Endothelial cell of umbilical vein (primary cell): ENCODE measurements around the gene CLPX. TPM values are rescaled to one million over a fixed set of nuclear protein-coding genes. Genes with fewer than 3 reads are reported as not detected.

Experiments
- BruUV-seq: library from RNA; stranded (reverse); fragments of 400-500 nt; replicated peaks from 2 replicates; lab custom pipeline; 2021; lab: Mats Ljungman, UMichigan
- CTCF ChIA-PET: fragments of 300-600, 350-600 bp; sonication (Branson Sonifier 250); formaldehyde crosslinking; loops from one replicate; lab custom pipeline; 2021; ENCODE audit warnings: antibody characterized with exemption, inconsistent platforms; lab: Charles Lee
- POLR2A ChIA-PET: fragments of 300-600, 350-600 bp; sonication (Branson Sonifier 250); formaldehyde crosslinking; loops from one replicate; lab custom pipeline; 2021; ENCODE audit warnings: antibody characterized with exemption, inconsistent platforms; lab: Charles Lee
- DNase-seq: peaks from one replicate; pipeline ENCODE4 v3.0.0-alpha.2; 2011; ENCODE audit warnings: low read depth, low spot score
- FAIRE-seq: peaks from 2 replicates; lab custom pipeline; 2011; peaks lifted over from hg19 to GRCh38; lab: Jason Lieb, UNC
- H2AFZ ChIP-seq: 2 replicates; pipeline ENCODE4 v1.6.0; 2012; ENCODE audit warnings: low read depth, low read length, control low read depth, inconsistent platforms
- H3K27ac ChIP-seq: 2 replicates; pipeline ENCODE4 v1.5.1; 2011; ENCODE audit warnings: low read depth, mild to moderate bottlenecking, control low read depth, low read length, moderate library complexity; ENCODE audit not compliant: insufficient read depth
- H3K27me3 ChIP-seq, 2 experiments: 2 replicates each; pipeline versions ENCODE4 v1.6.0 to v1.6.1; 2011; ENCODE audit warnings: low read length in 2 of 2, mixed read lengths in 1 of 2; ENCODE audit not compliant: control insufficient read depth in 2 of 2, insufficient read depth in 2 of 2
- H3K36me3 ChIP-seq, 2 experiments: 2 replicates in 1 of 2; 3 replicates in 1 of 2; pipeline ENCODE4 v1.5.1; 2011; ENCODE audit warnings: low read length in 2 of 2, mild to moderate bottlenecking in 1 of 2, moderate library complexity in 1 of 2; ENCODE audit not compliant: control insufficient read depth in 2 of 2, insufficient read depth in 2 of 2; ENCODE audit errors: extremely low read depth in 1 of 2
- H3K4me1 ChIP-seq: 3 replicates; pipeline ENCODE4 v1.5.1; 2011; ENCODE audit warnings: mild to moderate bottlenecking, low read length; ENCODE audit not compliant: control insufficient read depth, insufficient read depth; ENCODE audit errors: extremely low read depth
- H3K4me2 ChIP-seq: 2 replicates; pipeline ENCODE4 v1.6.1; 2011; ENCODE audit warnings: low read length, control low read depth, mixed read lengths; ENCODE audit not compliant: insufficient read depth
- H3K4me3 ChIP-seq, 3 experiments: fragments of 200-600 bp in 1 of 3; sonication (generic), shearing (Covaris generic) in 1 of 3; replicated peaks in 1 of 3; 2 replicates each; pipeline ENCODE4 v1.5.1; 2011 to 2016; ENCODE audit warnings: control low read depth in 3 of 3, low read length in 3 of 3, mild to moderate bottlenecking in 2 of 3, inconsistent platforms in 1 of 3, low read depth in 1 of 3, moderate library complexity in 1 of 3; ENCODE audit not compliant: insufficient read depth in 1 of 3
- H3K79me2 ChIP-seq: 2 replicates; pipeline ENCODE4 v1.6.0; 2012; ENCODE audit warnings: low read length, inconsistent platforms; ENCODE audit not compliant: control insufficient read depth, insufficient read depth
- H3K9ac ChIP-seq: replicated peaks from 2 replicates; pipeline ENCODE3; 2011; ENCODE audit warnings: low read length, control low read depth; ENCODE audit not compliant: insufficient read depth; ENCODE audit errors: extremely low read depth
- H3K9me1 ChIP-seq: replicated peaks from 3 replicates; pipeline ENCODE4 v1.6.0; 2011; ENCODE audit warnings: mild to moderate bottlenecking, low read length; ENCODE audit not compliant: control insufficient read depth, insufficient read depth; ENCODE audit errors: extremely low read depth
- H3K9me3 ChIP-seq: replicated peaks from 2 replicates; pipeline ENCODE4 v1.5.1; 2012; ENCODE audit warnings: low read length, inconsistent platforms; ENCODE audit not compliant: control insufficient read depth, insufficient read depth
- H4K20me1 ChIP-seq: replicated peaks from 2 replicates; pipeline ENCODE3; 2011; ENCODE audit warnings: mild to moderate bottlenecking, low read length; ENCODE audit not compliant: control insufficient read depth, insufficient read depth; ENCODE audit errors: extremely low read depth
- CTCF ChIP-seq, 2 donors: IDR thresholded peaks; 1 replicate in 1 of 2; 2 replicates in 1 of 2; pipeline ENCODE4 v1.5.1; 2011; ENCODE audit warnings: low read length in 2 of 2, mild to moderate bottlenecking in 2 of 2, moderate library complexity in 2 of 2, control low read depth in 1 of 2, inconsistent platforms in 1 of 2, low read depth in 1 of 2; ENCODE audit not compliant: insufficient read depth in 1 of 2; ENCODE audit errors: extremely low read depth in 1 of 2
- EZH2 ChIP-seq: IDR thresholded peaks from 2 replicates; pipeline ENCODE4 v1.6.1; 2012; ENCODE audit warnings: borderline replicate concordance, low read depth, mild to moderate bottlenecking, moderate library complexity, low read length, inconsistent platforms; ENCODE audit not compliant: severe bottlenecking
- FOS ChIP-seq: IDR thresholded peaks from 2 replicates; pipeline ENCODE4 v1.6.1; 2011; ENCODE audit warnings: mild to moderate bottlenecking, low read length, moderate library complexity, borderline replicate concordance; ENCODE audit not compliant: insufficient read depth
- GATA2 ChIP-seq: IDR thresholded peaks from 2 replicates; pipeline ENCODE4 v1.7.0; 2011; ENCODE audit warnings: low read depth, mild to moderate bottlenecking, moderate library complexity, mixed read lengths, low read length; ENCODE audit not compliant: insufficient read length, insufficient read depth
- JUN ChIP-seq: IDR thresholded peaks from 2 replicates; pipeline ENCODE4 v1.6.1; 2011; ENCODE audit warnings: borderline replicate concordance, low read depth; ENCODE audit not compliant: insufficient read length, insufficient read depth
- MAX ChIP-seq: IDR thresholded peaks from 2 replicates; pipeline ENCODE4 v1.6.1; 2011; ENCODE audit not compliant: insufficient read depth, insufficient read length
- MYC ChIP-seq: IDR thresholded peaks from one replicate; pipeline ENCODE4 v1.6.1; 2011; ENCODE audit warnings: mild to moderate bottlenecking, low read depth, low read length
- POLR2A ChIP-seq: IDR thresholded peaks from 2 replicates; pipeline ENCODE4 v1.6.1; 2012; ENCODE audit warnings: low read depth, mild to moderate bottlenecking, control low read depth, low read length
- POLR2AphosphoS5 ChIP-seq: IDR thresholded peaks from 2 replicates; pipeline ENCODE4 v1.6.1; 2012; ENCODE audit warnings: low read depth, mild to moderate bottlenecking, control low read depth, low read length, moderate library complexity; ENCODE audit not compliant: insufficient read depth
- dilution Hi-C: fragments of 300-500 bp; cut with MboI; formaldehyde crosslinking; loops from one replicate; pipeline ENCODE4 v1.15.0; 2019; ENCODE audit warnings: low sequenced_read_pairs; ENCODE audit not compliant: extremely low pct_ligation_motif_present
- intact Hi-C: fragments of 100-400 bp; cut with micrococcal nuclease; formaldehyde crosslinking; loops from one replicate; pipeline ENCODE4 v1.10.0; 2022
- polyA plus RNA-seq, 4 experiments: library from polyadenylated mRNA; depleted of rRNA in 3 of 4; stranded (reverse) in 3 of 4; unstranded in 1 of 4; fragments of >200 nt; gene quantifications; 2 replicates each; pipeline versions ENCODE4 v1.2.1 to v1.2.3, GENCODE V29; 2011 to 2012; ENCODE audit warnings: missing spikeins in 1 of 4
- total RNA-seq: library from RNA; stranded (reverse); gene quantifications from 2 replicates; pipeline ENCODE4 v1.2.3, GENCODE V29; 2021

Gene CLPX
- total and polyA plus RNA-seq, 2 donors (not counting 3 experiments of a cell fraction or from before 2014, with no cell fraction given) = 11.1 to 41.4 TPM

GRCh38 chr15:65212097-65212496, 27.0 kb upstream of the CLPX start:
- ChIA-PET CTCF (interaction anchor here (0.7 to 1.9 kb wide), 4 partner anchors 9 to 18 kb away, joined by 3 to 10 read pairs (median 5); no protein-coding TSS in a partner anchor), POLR2A (no interaction called here)
- no TSS peak for BruUV-seq
- no peaks in the 10 kb centered on the region for H3K9me1 ChIP-seq
- H3K27ac ChIP-seq = no peak overlapping the region
- no peaks in the 10 kb centered on the region for H3K79me2 ChIP-seq
- H3K4me3 ChIP-seq = no peak overlapping the region
- H3K4me2 ChIP-seq = no peak overlapping the region
- no peak for FAIRE-seq
- no peak for DNase-seq
- dilution Hi-C loops (no loop called here), intact Hi-C loops (no loop called here)
- no peaks in the 10 kb centered on the region for H3K4me1 ChIP-seq
- no peaks in the 10 kb centered on the region for H4K20me1 ChIP-seq
- no peak overlapping the region for H3K9ac ChIP-seq
- no peak overlapping the region for H2AFZ ChIP-seq
- peak; percentile 50 to 52 for TF ChIP-seq CTCF (IDR thresholded peaks at IDR 0.05; ENCODE audit: extremely low read depth in 1 of 2, insufficient read depth in 1 of 2, low read depth in 1 of 2, low read length in 2 of 2)
- TF ChIP-seq GATA2 = no peak
- H3K27me3 ChIP-seq = peaks cover 0 to 8% of the 10 kb centered on the region in 2 experiments
- H3K9me3 ChIP-seq = no peaks in the 10 kb centered on the region
- H3K36me3 ChIP-seq = no peaks in the 10 kb centered on the region

GRCh38 chr15:65211482-65211982, 26.4 kb upstream of the CLPX start:
- no peak overlapping the region for H3K9ac ChIP-seq
- intact Hi-C loops = no loop called here
- no peak overlapping the region for H3K4me3 ChIP-seq
- H3K9me3 ChIP-seq = no peaks in the 10 kb centered on the region
- ChIA-PET CTCF (interaction anchor here (1.2 to 1.9 kb wide), 3 partner anchors 9 to 17 kb away, joined by 3 to 10 read pairs (median 6); no protein-coding TSS in a partner anchor), POLR2A (interaction anchor here (0.5 kb wide), 1 partner anchor 26 kb away, joined by 5 read pairs; the partner anchor contains the start of gene CLPX)
- H3K36me3 ChIP-seq = no peaks in the 10 kb centered on the region
- no peak overlapping the region for H3K27ac ChIP-seq
- TF ChIP-seq MAX = no peak
- no peak for TF ChIP-seq POLR2A
- TF ChIP-seq POLR2AphosphoS5 = no peak
- no peak for TF ChIP-seq FOS
- TF ChIP-seq JUN = no peak
- no peak for TF ChIP-seq EZH2
- TF ChIP-seq MYC = no peak
- no peak for TF ChIP-seq CTCF (IDR thresholded peaks at IDR 0.05; ENCODE audit: extremely low read depth in 1 of 2, insufficient read depth in 1 of 2, low read depth in 1 of 2, low read length in 2 of 2)
- no peak for TF ChIP-seq GATA2
- H3K4me1 ChIP-seq = no peaks in the 10 kb centered on the region
- no peaks in the 10 kb centered on the region for H3K79me2 ChIP-seq
- dilution Hi-C loops = no loop called here
- H2AFZ ChIP-seq = no peak overlapping the region
- no peaks in the 10 kb centered on the region for H4K20me1 ChIP-seq
- H3K27me3 ChIP-seq = peaks cover 0 to 8% of the 10 kb centered on the region in 2 experiments
- no peak overlapping the region for H3K4me2 ChIP-seq
- FAIRE-seq = no peak
- BruUV-seq = no TSS peak
- H3K9me1 ChIP-seq = no peaks in the 10 kb centered on the region
- DNase-seq = no peak
